ENCODE results near the gene ATP8A2.

Gene ATP8A2

DNA sequence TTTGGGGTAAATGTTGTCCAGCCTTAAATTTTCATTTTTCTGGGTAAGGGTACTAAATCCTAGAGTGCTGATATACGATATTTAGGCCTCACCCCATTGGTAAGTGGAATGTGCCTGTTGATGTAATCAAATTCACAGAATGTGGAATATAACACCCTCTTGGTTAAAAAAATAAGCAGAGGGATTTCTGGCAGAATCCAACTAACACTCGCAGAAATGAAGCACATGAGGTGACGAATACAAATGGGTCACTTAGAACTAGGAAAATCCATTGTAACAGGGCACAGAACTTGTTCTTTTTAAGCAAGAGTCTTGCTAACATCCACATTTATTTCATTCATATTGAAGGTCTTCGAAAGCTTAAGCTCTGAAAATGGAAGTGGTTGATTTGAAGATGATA is 359.8 kb downstream of the ATP8A2 start:
- no peak for DNase-seq (ENCODE audit: low spot score)

DNA sequence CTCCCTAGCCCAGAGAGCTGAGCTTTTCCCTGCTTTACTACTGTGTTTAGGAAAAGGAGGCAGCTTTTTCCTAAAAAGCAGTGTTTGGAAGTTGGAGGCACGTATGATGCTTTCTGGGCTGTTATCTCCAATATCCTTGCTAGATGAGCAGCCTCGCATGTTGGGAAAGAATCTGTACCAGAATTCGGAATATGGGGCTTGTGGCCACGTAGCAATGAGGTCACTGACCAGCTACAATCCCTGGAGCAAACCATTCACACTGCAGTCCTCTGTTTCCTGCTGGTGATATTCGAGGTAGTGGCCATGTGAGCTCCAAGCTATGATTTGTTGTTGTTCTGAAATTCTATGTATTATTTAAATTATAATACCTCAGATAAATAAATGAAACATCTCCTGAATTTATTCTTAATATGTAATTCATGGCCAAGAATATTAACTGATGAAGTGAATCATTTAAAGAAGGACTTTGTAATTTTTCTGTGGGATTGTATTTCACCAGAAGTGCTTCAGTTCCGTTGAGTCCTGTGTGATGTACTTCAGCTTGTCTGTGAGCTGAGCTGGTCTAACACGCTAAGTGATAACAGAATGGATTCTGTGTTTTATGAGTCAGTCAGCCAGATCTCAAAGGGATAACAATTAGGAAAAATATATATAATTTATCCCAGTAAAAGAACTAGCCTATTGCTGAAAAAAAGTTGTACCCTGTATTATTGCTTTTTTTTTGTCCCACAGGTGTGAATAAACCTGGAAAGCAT is 360.5 kb downstream of the ATP8A2 start:
- DNase-seq (ENCODE audit: low spot score): no peak

DNA sequence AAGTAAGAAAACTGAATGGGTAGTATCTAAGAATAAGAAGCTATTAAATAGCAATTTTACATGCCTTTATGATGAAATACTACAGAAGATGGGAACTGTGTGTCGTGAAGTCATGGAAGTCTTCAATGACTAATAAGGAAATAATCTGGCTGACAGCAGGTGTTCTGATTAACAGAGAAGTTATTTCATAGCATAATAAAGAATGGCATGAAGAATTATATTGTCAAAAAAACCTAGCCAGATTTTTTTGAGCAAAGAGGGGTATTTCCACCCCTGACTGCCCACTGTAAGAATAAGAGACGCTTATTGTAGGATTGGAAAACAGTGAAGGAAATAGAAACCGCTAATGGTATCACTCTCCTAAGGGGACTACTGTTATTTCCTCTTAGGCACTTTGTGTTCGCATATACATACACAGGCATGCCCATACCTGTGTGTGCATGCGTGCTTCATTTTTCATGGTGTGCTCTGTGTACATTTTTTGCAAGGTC is 361.3 kb downstream of the ATP8A2 start:
- DNase-seq (ENCODE audit: low spot score): no peak

DNA sequence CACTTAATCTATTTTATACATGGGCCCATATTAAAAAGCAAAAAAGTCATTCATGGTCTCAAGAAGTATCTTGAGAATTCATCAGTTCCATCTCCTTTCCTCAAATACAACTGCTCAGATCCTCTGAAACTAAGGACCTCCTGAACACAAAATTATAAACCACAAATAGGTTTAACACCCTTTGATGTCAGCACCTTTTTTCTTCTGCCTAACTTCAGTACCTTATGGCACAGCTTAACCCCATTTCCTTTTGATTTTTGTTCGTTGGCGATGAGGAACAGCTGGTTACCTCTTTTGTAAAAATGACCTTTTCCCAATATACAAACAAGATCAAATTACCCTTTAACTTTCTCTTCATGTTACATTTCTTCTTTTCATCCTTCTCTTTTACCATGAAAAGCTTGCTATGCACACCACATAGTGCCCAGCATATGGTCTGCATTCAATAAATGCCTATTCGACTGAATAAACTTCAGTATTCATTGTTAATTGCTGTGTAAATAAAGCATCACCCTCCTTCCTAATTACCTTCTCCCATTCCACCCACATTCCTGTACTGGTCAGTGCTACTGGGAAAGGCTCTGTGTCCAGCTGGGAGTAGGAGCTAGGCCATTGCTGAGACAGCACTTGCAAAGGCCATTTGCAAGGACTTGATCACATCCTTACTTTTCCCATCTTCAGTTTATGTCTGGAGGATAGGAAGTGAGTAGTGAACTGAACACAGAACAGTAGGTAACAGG is 362.1 kb downstream of the ATP8A2 start:
- no peak for DNase-seq (ENCODE audit: low spot score)

DNA sequence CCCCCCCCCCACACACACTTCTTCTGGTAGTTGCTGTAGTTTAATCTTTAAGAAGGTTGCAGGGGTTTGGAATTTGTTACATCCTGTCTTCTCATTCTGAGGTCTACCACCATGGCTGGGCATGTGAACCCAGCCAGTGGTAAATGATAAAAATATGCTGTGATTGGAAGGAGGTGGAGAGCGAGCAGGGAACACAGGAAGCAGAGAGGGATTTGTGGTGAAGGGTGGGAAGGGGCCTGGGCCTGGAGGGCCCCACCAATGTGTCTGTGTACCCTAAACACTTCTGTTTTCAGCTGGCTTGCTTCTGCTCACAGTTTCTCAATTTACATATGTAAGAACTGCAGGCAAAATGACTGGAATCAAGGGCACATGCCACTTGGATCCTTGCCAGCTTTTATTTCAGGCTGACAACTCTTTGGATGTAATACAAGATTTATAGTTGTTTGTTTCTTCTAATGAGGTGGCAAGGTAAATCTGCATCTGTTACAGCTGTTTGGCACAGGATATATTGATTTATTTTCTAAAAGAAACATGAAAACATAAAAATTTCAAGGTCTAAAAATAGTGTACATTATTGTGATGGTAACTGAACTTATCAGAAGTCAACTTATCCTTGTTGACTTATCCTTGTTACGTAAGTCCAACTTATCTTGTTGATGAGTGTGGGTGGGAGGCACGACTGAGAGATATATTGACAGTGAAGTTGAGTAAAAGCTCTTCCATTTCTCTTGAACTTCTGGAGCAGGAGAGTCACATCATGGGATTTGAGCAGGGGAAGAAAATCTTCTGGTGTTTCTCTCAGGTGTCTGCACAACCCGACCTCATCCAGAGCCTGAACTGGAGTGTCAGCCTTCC is 366.8 kb downstream of the ATP8A2 start:
- DNase-seq (ENCODE audit: low spot score): peak; percentile 2

DNA sequence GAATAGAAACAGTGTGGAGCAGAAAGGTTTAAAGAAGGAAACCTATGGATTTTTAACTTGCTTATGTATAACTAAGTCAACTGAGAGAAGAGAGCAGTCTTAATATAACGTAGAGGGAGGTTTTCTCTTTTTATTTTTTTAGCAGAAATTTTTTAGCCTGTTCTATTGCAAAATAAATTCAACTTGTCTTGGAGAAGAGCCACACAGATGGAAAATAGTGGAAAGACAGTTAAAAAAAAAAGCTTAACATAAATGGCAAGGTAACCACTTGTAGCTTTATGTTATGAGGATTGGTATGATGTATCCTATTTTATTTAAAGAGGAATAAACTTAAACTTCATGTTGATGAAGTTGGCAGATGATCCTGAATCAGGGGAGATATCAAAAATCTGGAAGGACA is 367.6 kb downstream of the ATP8A2 start:
- DNase-seq (ENCODE audit: low spot score): no peak

DNA sequence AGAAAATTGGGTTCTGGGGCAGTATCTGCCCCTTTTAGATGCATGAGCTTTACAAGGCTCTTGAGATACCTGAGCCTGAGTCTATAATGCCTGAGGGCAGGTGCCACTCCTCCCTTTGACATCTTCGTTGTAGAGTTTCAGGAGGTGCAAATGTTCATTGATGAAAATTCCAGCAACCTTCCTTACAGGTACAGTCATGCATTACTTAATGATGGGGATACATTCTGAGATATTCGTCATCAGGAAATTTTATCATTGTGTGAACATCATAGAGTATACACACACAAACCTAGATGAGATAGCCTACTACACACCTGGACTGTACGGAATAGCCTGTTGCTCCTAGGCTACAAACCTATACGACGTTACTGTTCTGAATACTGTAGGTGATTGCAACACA is 370.0 kb downstream of the ATP8A2 start:
- no peak for DNase-seq (ENCODE audit: low spot score)

DNA sequence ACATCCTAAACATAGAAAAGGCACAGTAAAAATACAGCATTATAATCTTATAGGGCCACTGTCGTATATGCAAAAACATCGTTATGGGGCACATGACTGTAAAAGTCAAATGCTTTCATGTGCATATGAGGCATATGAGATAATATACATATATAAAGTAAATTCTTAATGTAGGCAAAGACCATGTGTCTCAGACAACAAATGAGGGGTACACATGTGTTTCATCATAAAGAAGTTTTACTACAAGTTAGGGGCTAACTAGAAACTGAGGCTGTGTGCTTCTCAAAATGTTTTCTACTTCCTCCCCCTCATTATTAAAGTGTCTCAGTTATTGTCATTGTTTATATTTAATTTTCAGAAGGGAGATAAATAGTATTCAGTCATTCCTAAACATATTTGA is 370.4 kb downstream of the ATP8A2 start:
- no peak for DNase-seq (ENCODE audit: low spot score)

DNA sequence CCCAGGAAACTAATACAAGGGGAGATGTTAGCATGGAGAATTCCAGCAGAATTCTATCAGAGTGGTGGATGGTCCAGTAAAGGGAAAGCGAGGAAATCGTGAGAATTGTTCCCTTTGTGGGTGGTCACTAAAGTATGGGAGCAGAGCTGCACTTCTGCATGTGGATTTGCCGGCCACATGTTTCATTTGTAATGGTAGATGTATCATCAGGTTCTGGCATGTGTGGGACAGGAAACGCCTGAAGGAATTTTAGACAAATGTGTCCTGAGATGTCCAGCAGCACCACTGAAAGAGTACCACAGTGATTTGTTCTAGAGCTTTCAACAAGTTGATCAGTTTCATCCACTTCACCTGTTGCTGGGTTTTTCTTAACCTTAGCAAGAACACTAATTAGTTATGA is 371.6 kb downstream of the ATP8A2 start:
- DNase-seq (ENCODE audit: low spot score): no peak

DNA sequence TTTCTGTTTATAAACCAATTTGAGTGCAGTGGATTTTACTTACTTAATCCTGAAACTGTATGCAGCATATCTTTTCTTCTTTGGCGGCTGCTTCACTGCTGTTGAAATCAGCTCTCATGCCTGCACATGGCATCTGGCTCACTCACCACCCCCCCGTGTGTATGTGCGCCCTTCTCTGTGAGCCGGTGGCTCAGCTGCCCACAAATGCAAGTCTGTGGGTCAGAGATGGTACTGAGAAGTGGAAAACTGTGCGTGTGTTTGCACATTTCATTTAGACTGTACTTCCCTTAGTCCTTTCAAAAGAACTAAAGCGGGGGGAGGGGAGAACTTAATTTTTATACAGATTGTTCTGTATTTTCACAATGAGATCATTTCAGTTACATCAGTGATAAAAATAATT is 372.4 kb downstream of the ATP8A2 start:
- DNase-seq (ENCODE audit: low spot score): no peak

DNA sequence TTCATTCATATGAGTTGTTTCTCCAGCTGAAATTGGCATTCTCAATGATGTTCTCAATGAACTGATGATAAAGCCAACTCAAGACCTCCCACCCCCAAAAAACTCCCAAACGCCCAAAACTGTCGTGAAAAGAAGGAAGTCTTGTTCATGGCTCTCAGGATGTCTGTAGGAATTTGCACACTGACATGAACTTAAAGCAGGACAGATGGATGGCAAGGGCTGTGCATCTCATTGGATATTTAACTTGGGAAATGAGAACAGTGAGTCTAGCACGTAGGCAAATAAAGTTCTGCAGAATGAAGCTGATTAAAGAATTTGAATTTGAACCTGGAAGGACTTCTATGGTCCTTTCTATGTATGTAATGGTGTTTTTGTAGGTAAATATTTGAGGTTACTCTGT is 374.4 kb downstream of the ATP8A2 start:
- DNase-seq (ENCODE audit: low spot score): no peak

DNA sequence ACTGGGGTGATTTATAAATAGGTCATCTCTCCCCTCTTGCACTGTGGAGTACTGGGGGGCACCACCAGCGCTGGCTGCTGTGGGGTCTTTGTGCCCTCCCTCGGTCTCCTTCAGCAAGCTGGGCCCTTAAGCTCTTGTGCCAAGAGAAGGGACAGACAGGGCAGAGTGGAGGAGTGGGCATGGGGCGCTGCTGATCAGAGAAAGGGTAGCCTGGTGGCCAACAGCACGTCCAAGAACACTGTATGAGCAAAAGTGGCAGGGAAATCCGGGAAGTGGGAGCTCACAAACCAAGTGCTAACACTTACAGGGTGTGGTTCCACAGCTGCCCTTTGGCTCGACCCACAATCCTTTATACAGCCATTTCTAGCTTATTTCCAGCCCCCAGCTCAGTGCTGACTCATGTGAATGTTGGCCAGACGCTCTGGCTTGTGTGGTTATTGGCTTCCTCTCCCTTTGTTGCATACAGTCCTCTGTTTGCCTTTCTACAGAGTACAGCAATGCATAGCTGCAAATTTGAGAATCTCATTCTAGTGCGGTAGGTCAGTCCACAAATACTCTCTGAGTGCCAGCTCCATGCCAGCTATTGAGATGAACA is 381.3 kb downstream of the ATP8A2 start:
- DNase-seq (ENCODE audit: low spot score): no peak

DNA sequence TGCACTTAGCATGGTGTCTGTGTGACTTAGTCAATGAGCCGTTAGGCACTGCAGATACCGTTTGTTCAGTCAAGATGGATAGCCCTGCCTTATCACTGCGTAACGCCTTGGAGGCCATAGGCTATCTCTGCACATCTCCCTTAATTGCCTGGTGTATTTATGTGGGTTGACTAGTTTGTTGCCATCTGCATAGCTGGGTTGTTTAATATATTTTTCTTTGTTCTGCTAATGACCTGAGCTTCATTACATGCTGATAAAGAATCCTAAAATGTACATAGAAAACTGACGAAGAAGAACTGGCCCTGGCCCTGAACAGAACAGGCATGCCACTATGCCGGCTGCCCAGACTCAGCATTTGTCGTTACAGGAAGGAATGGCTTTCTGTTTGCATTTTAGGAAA is 382.2 kb downstream of the ATP8A2 start:
- DNase-seq (ENCODE audit: low spot score): no peak

DNA sequence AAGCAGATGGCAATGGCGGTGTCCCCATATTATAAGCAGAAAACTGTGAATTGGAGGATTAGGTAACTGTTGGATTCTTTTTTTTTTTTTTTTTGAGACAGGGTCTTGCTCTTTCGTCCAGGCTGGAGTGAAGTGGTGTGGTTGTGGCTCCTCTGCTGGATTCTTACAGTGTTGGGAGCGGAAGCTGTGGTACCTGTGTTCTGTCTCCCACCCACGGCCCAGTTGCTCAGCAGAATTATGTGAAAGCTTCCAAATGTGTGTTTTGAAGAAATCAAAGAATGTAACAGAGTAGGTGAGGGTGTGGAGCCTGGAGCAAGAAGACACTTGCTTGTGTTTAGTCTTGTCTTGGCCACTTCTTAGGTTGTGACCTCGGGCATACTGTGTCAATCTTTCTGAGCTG is 384.5 kb downstream of the ATP8A2 start:
- DNase-seq (ENCODE audit: low spot score): no peak

DNA sequence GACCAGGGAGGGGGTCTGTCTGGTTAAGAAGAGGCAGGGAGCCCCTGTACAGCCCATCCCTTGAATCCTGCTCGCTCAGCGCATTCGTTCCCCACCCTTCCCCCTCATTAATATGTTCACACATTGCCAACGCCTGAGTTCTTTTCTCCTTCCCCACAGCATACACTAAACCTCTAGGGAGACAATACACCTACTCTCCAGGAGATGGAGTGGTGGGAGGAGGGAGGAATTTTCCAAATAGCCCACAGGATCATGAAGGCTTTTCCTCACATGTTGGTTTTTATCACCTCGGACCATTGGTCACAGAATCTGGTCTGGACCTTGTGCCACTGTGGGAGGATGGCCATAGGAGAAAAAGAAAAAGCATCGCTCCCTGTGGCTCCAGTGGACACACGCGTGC is 385.1 kb downstream of the ATP8A2 start:
- no peak for DNase-seq (ENCODE audit: low spot score)

DNA sequence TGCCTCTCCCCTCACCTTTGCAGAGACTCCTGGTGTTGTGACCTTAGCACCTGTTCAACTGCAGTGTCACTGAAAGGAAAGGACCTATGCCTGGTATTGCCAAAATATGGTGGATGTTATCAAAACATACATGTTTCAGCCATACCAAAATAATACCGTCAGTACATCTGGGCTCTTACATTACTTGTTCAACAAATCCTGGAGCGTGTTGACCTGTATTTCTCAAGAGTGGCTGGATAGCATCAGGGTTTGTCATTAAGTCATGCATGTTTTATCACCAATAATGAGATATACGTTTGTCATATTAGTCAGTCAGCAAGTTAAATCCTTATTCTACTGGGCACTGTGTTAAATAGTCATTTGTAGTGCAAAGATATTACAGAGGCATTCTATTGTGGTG is 389.3 kb downstream of the ATP8A2 start:
- DNase-seq (ENCODE audit: low spot score): no peak

DNA sequence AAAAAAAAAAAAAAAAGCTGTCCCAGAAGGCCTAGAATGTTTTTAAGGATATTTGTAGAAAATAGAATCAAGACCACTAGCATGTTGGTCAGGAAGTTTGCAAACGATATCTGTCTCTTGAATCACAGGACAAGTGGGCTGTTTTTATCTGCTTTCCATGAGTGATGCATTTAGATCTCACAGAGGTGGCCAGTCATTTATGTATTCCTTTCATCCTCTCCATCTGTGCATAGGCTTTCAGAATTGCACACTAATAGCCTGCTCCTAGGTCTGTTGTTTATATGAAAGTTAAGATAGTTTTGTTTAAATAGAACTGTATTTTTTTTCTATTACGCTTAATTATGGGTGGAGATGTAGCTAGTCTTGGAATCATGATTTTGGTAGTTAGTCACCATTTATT is 390.5 kb downstream of the ATP8A2 start:
- DNase-seq (ENCODE audit: low spot score): no peak

DNA sequence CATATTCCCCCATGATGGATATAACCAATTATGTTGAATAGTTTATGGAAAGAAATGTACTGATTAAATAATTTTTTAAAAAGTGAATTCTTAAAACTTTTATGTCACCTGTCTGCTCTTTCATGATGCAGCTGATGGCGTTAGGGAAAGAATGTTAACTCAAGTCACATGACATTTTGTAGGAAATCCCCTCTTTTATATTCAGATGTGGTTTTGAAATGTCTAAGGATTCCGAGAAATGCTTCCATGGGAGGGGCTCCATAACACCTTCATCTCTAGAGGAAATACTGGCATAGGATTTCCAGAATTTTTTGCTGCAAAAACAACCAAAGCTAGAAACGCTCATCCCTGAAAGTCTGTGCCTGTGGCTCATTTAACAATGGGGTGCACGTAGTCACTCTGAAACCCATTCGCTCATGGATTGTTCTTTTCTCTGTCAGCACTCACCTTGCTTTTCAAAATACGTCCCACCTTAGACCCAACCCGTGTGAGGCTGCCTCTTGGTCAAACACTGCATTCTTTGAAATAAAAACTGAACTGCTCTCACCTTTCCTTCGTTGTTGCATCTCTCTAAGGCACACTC is 391.1 kb downstream of the ATP8A2 start:
- no peak for DNase-seq (ENCODE audit: low spot score)

DNA sequence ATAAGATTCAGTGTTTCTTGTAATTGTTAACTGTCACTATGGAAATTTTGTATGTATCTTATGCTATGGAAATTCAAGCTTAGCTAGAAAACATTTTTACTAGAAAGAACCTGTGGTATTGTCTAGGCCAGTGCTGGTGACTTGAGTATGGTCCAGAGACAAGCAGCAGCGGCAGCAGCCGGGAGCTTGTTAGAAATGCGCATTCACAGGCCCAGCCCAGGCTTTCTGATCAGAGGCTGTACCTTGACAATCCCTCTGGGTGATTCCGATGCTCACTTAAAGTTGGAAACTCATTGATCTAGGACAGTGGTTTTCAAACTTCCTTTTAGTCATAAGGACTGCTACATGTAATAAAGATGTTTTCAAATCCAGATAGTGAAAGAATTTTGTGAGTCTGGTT is 392.6 kb downstream of the ATP8A2 start:
- no peak for DNase-seq (ENCODE audit: low spot score)

DNA sequence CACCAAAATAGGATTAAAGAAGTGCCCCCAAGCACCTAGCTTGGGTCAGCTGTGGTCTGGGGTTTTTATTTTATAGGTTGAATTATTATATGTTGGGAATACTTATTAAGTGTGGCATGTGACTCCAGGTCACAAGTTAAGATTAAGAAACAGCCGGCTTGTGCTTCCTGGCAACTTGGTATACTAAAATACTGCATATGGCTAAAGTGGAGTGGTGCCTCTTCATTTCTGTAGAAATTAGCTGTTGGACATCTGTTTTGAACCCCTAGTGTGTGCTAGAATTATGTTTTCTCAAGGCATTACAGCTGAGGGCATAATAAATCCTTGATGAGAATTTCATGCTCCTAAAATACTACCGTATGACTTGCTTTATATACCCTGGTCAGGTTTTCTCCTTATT is 393.5 kb downstream of the ATP8A2 start:
- DNase-seq (ENCODE audit: low spot score): no peak

DNA sequence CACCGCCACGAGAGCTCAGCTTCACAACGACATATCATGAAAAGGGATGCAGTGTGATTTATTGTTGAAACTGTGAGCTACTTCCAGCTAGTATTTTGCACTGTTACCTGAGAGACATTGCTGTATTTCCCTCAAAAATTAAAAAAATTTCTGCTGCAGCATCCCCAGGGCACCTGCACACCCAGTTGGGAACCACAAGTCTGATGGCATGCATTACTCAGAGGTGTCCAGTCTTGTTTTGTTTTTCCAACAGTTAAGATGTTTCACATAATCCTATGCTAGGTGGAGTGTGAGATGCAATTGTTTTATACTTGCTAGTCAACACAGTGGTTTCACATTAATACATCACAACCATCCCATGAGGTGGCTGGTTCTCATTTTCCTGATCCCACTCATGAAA is 394.8 kb downstream of the ATP8A2 start:
- no peak for DNase-seq (ENCODE audit: low spot score)

DNA sequence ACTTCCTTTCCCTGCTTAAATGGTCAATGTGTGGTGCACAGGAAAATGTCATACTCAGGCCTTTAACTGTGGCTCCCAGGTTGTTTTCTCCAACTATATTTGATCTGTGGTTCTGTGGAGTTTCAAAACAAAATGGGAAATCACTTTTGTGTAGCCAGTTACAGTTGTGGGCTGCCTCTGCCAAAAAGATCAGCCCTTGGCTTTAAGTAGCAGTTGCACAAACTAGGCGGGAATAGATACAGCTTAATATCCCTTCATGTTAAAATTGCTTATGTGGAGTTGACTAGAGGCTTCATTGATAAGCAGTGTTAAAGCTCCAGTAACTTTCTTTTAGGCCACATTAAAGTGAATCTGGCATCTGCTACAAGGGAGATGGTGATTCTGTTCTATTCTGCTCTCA is 395.2 kb downstream of the ATP8A2 start:
- no peak for DNase-seq (ENCODE audit: low spot score)

All from HuH-7 (cell line).